GM10266 (cell line): ENCODE results near the gene HLA-DRB5.
A peak's percentile ranks its signal among the peaks of the same experiment; 100 is the strongest.
"Not testable (repeated sequence)": the region's sequence is repeated elsewhere in the genome, so short reads cannot be mapped to it uniquely, and the experiment has no call there.

Source experiments
- DNase-seq: peaks from one replicate; pipeline ENCODE4 v3.0.0; 2012; ENCODE audit errors: extremely low spot score
- CTCF ChIP-seq: IDR thresholded peaks from 2 replicates; pipeline ENCODE4 v1.5.1; 2012; ENCODE audit warnings: mild to moderate bottlenecking, low read depth; ENCODE audit not compliant: control insufficient read depth, insufficient read depth; ENCODE audit errors: missing control alignments

The HLA-DRB5 gene

GRCh38 chr6:32529697-32530430 is at the start of gene HLA-DRB5:
Gene HLA-DRB5, minus strand, starts transcription at chr6:32530287. Its CDS starts 63 bp downstream, at chr6:32530224.
- peak; percentile 22 for DNase-seq
- TF ChIP-seq CTCF, result no peak

GRCh38 chr6:32578962-32579361 is 48.9 kb upstream of the HLA-DRB5 start:
- TF ChIP-seq CTCF, result no peak
- no peak for DNase-seq

GRCh38 chr6:32577493-32577892 is 47.4 kb upstream of the HLA-DRB5 start:
- not testable (repeated sequence) for DNase-seq

- TF ChIP-seq CTCF, result no peak
- no peak for DNase-seq
Observed at GRCh38 chr6:32576250-32576649, 46.2 kb upstream of the HLA-DRB5 start.

GRCh38 chr6:32570363-32570905 is 40.3 kb upstream of the HLA-DRB5 start:
- no peak for DNase-seq
- no peak for TF ChIP-seq CTCF

- no peak for DNase-seq
- TF ChIP-seq CTCF, result no peak
Observed at GRCh38 chr6:32568561-32568960, 38.5 kb upstream of the HLA-DRB5 start.

GRCh38 chr6:32566957-32567356 is 36.9 kb upstream of the HLA-DRB5 start:
- no peak for TF ChIP-seq CTCF
- DNase-seq, result no peak
